ENCODE data around the gene SMARCA1. TPM values are rescaled to one million over a fixed set of nuclear protein-coding genes. Genes with fewer than 3 reads are reported as not detected.

Gene SMARCA1
- total RNA-seq, 1 donor from 2014 or later, result 6.6 TPM

GRCh38 chrX:129449148-129449547 lies 74.1 kb downstream of the SMARCA1 start:
- no peak for ATAC-seq

GRCh38 chrX:129445436-129445835 lies 77.9 kb downstream of the SMARCA1 start:
- ATAC-seq, result no peak

- ATAC-seq, result no peak
Observed at GRCh38 chrX:129433945-129434344, 89.3 kb downstream of the SMARCA1 start.

- ATAC-seq, result no peak
Observed at GRCh38 chrX:129433461-129433860, 89.8 kb downstream of the SMARCA1 start.

- ATAC-seq, result no peak
Observed at GRCh38 chrX:129427267-129427666, 96.0 kb downstream of the SMARCA1 start.

GRCh38 chrX:129423191-129423590 lies 100.1 kb downstream of the SMARCA1 start:
- no peak for ATAC-seq

GRCh38 chrX:129404670-129405008 lies 118.7 kb downstream of the SMARCA1 start:
- ATAC-seq, result no peak

- ATAC-seq, result no peak
Observed at GRCh38 chrX:129403974-129404669, 119.2 kb downstream of the SMARCA1 start.

Other genes with a start within 250 kb of the SMARCA1 start
- 13.0 TPM for gene OCRL, start 16.8 kb upstream of the SMARCA1 start, total RNA-seq
- 0.28 TPM for gene APLN, start 131.5 kb upstream of the SMARCA1 start, total RNA-seq
- 0.36 TPM for gene XPNPEP2, start 215.5 kb upstream of the SMARCA1 start, total RNA-seq

All from esophagus mucosa (tissue), 1 donor.